Panc1 (cell line): Measurements from ENCODE around the gene SPARC. TPM values are rescaled to one million over a fixed set of nuclear protein-coding genes. Genes with fewer than 3 reads are reported as not detected.

ENCODE experiments used
- ATAC-seq: fragments of 200-7000 bp; cut with Tn5 transposase; 2 replicates; pipeline ENCODE4 v1.9.1; 2020; ENCODE audit warnings: mild to moderate bottlenecking, moderate library complexity
- Bru-seq: library from RNA; stranded (reverse); fragments of 400-500 nt; gene quantifications from one replicate; lab custom pipeline; 2021; lab: Mats Ljungman, UMichigan
- BruChase-seq, 2 experiments: library from RNA; stranded (reverse); fragments of 400-500 nt; gene quantifications; one replicate each; lab custom pipeline; 2021; lab: Mats Ljungman, UMichigan
- BruUV-seq: library from RNA; stranded (reverse); fragments of 400-500 nt; replicated peaks from 2 replicates; lab custom pipeline; 2021; lab: Mats Ljungman, UMichigan
- CTCF ChIA-PET: fragments of 300-600 bp; sonication (Branson Sonifier 250); formaldehyde crosslinking; loops from one replicate; lab custom pipeline; 2022; ENCODE audit warnings: antibody characterized with exemption; lab: Charles Lee
- POLR2A ChIA-PET: fragments of 300-600 bp; sonication (Branson Sonifier 250); formaldehyde crosslinking; loops from one replicate; lab custom pipeline; 2022; ENCODE audit warnings: antibody characterized with exemption; lab: Charles Lee
- DNase-seq: peaks from one replicate; pipeline ENCODE4 v3.0.0-alpha.2; 2010; ENCODE audit warnings: low read depth, low spot score
- H3K27ac ChIP-seq: 2 replicates; pipeline ENCODE4 v1.5.1; 2011; ENCODE audit warnings: mild to moderate bottlenecking, low read length, inconsistent platforms
- H3K27me3 ChIP-seq: fragments of 200-500 bp; sonication (Bioruptor generic); 2 replicates; pipeline ENCODE4 v1.6.0; 2014; ENCODE audit warnings: low read length, inconsistent platforms; ENCODE audit not compliant: control insufficient read depth, insufficient read depth
- H3K36me3 ChIP-seq: fragments of 200-500 bp; sonication (Bioruptor generic); 2 replicates; pipeline ENCODE4 v1.5.1; 2014; ENCODE audit warnings: inconsistent platforms, mild to moderate bottlenecking, low read length, moderate library complexity; ENCODE audit not compliant: control insufficient read depth, insufficient read depth
- H3K4me1 ChIP-seq: 2 replicates; pipeline ENCODE4 v1.5.1; 2011; ENCODE audit warnings: inconsistent platforms, mild to moderate bottlenecking, low read length, moderate library complexity; ENCODE audit not compliant: control insufficient read depth, insufficient read depth
- H3K4me3 ChIP-seq, 2 experiments: 2 replicates each; pipeline ENCODE4 v1.5.1; 2011 to 2012; ENCODE audit warnings: low read depth in 2 of 2, low read length in 2 of 2, mild to moderate bottlenecking in 2 of 2, inconsistent platforms in 1 of 2, moderate library complexity in 1 of 2
- H3K9me3 ChIP-seq: fragments of 200-500 bp; sonication (Bioruptor generic); 2 replicates; pipeline ENCODE4 v1.5.1; 2014; ENCODE audit warnings: low read depth, mild to moderate bottlenecking, inconsistent platforms, low read length, moderate library complexity; ENCODE audit not compliant: control insufficient read depth, insufficient read depth
- CTCF ChIP-seq: fragments of 450-650 bp; IDR thresholded peaks from 2 replicates; pipeline ENCODE4 v1.5.1; 2017; ENCODE audit warnings: mild to moderate bottlenecking
- POLR2AphosphoS5 ChIP-seq: IDR thresholded peaks from 2 replicates; pipeline ENCODE4 v1.6.1; 2012; ENCODE audit warnings: mild to moderate bottlenecking, low read depth, low read length, moderate library complexity
- REST ChIP-seq, 2 experiments: IDR thresholded peaks; 2 replicates each; pipeline ENCODE4 v1.6.1; 2011 to 2012; ENCODE audit warnings: low read depth in 2 of 2, control low read depth in 1 of 2, low read length in 1 of 2, mild to moderate bottlenecking in 1 of 2, moderate library complexity in 1 of 2; ENCODE audit not compliant: insufficient read depth in 1 of 2
- SIN3A ChIP-seq: IDR thresholded peaks from 2 replicates; pipeline ENCODE4 v1.6.1; 2012; ENCODE audit warnings: low read depth, mild to moderate bottlenecking, low read length, moderate library complexity, borderline replicate concordance; ENCODE audit not compliant: insufficient read depth
- TCF7L2 ChIP-seq: IDR thresholded peaks from 2 replicates; pipeline ENCODE4 v1.6.1; 2011; ENCODE audit warnings: mild to moderate bottlenecking, low read depth, low read length, inconsistent platforms
- in situ Hi-C: cut with HindIII; loops from 2 replicates; pipeline ENCODE4 v1.10.0; 2016; ENCODE audit warnings: low sequenced_read_pairs, low pct_unique_long_range_greater_than_20kb
- intact Hi-C: fragments of 100-400 bp; cut with micrococcal nuclease; formaldehyde crosslinking; loops from one replicate; pipeline ENCODE4 v1.10.0; 2022; ENCODE audit not compliant: unreplicated experiment
- long read RNA-seq: library from polyadenylated mRNA; unstranded; transcript quantifications from one replicate; pipeline ENCODE4 v2.0.0, GENCODE V29; 2021; ENCODE audit not compliant: unreplicated experiment
- polyA plus RNA-seq: library from polyadenylated mRNA; unstranded; fragments of >200 nt; gene quantifications from one replicate; pipeline ENCODE4 v1.2.1, GENCODE V29; 2012; ENCODE audit warnings: missing spikeins; ENCODE audit not compliant: insufficient read length
- total RNA-seq: library from RNA; stranded (reverse); gene quantifications from one replicate; pipeline ENCODE4 v1.2.1, GENCODE V29; 2021; ENCODE audit not compliant: unreplicated experiment

SPARC gene
- total RNA-seq = 228 TPM
- polyA plus RNA-seq = 986 TPM
- Bru-seq, nascent RNA = percentile 78 among the genes with signal in this experiment
- BruChase-seq, experiment 1, labeled RNA remaining after a 2-hour chase = percentile 71 among the genes with signal in this experiment
- BruChase-seq, experiment 2, labeled RNA remaining after a 6-hour chase = percentile 86 among the genes with signal in this experiment
- long read RNA-seq, transcript SPARC-201 (10 exons, 3,701 nt) = major isoform, 95 of 163 reads
- long read RNA-seq, partial matches to known transcripts = 30 of 163 reads
- long read RNA-seq, other reads (novel, unspliced or antisense) = 35 of 163 reads

- BruUV-seq = no TSS peak
- no peaks in the 10 kb centered on the region for H3K9me3 ChIP-seq
- CTCF ChIA-PET = interaction anchor here (0.5 kb wide), 1 partner anchor 49 kb away, joined by 3 read pairs; no protein-coding TSS in a partner anchor
- H3K4me3 ChIP-seq = peak within 1 kb of the TSS; percentile 14 to 41
- peaks cover 28% of the 10 kb centered on the region for H3K4me1 ChIP-seq
- TF ChIP-seq REST (IDR thresholded peaks at IDR 0.05; ENCODE audit: insufficient read depth in 1 of 2, low read depth in 2 of 2, low read length in 1 of 2) (no peak), POLR2AphosphoS5 (no peak), SIN3A (no peak), CTCF (no peak), TCF7L2 (no peak)
- peak within 1 kb of the TSS; percentile 71 for H3K27ac ChIP-seq
- no peaks in the 10 kb centered on the region for H3K27me3 ChIP-seq
- in situ Hi-C loops = no loop called here
- intact Hi-C loops = no loop called here
- DNase-seq = no peak
- ATAC-seq = peak; percentile 62; the same call in 1 of the 2 replicates
- POLR2A ChIA-PET = no interaction called here
- H3K36me3 ChIP-seq = no peaks in the 10 kb centered on the region
Measured at GRCh38 chr5:151686674-151687407, at the start of gene SPARC. Gene SPARC, minus strand, starts transcription at chr5:151686915. Its CDS starts 10,727 bp downstream, at chr5:151676188.

GRCh38 chr5:151735646-151736045 lies 48.9 kb upstream of the SPARC start:
- H3K27ac ChIP-seq = peak overlapping the region; percentile 58; the same call in 1 of the 2 replicates
- no peaks in the 10 kb centered on the region for H3K9me3 ChIP-seq
- TF ChIP-seq REST (IDR thresholded peaks at IDR 0.05; ENCODE audit: insufficient read depth in 1 of 2, low read depth in 2 of 2, low read length in 1 of 2) (no peak), TCF7L2 (no peak), CTCF (no peak), SIN3A (no peak), POLR2AphosphoS5 (no peak)
- no TSS peak for BruUV-seq
- H3K36me3 ChIP-seq = no peaks in the 10 kb centered on the region
- H3K4me1 ChIP-seq = peaks cover 16% of the 10 kb centered on the region
- no peaks in the 10 kb centered on the region for H3K27me3 ChIP-seq
- ATAC-seq (no peak), DNase-seq (no peak)
- POLR2A ChIA-PET = no interaction called here
- in situ Hi-C loops = no loop called here
- CTCF ChIA-PET = interaction anchor here (0.7 to 2.2 kb wide), 2 partner anchors 49 to 77 kb away, joined by 3 to 6 read pairs; no protein-coding TSS in a partner anchor
- no peak overlapping the region for H3K4me3 ChIP-seq
- intact Hi-C loops = no loop called here
